HG03442 (cell line): ENCODE results near the gene ZBTB38.

Experiments
- ATAC-seq: cut with Tn5 transposase; IDR thresholded peaks from one replicate; pipeline ENCODE4 v1.9.1; 2021; ENCODE audit warnings: mild to moderate bottlenecking, moderate library complexity; ENCODE audit not compliant: unreplicated experiment

The ZBTB38 gene

GRCh38 chr3:141368062-141368924, at the start of gene ZBTB38:
ZBTB38 (plus strand) TSS chr3:141368504; CDS start chr3:141442389, 73,885 bp downstream.
- no peak for ATAC-seq

GRCh38 chr3:141320399-141321108, 47.8 kb upstream of the ZBTB38 start:
- no peak for ATAC-seq

GRCh38 chr3:141321109-141321497, 47.2 kb upstream of the ZBTB38 start:
- no peak for ATAC-seq

GRCh38 chr3:141323936-141324704, 44.2 kb upstream of the ZBTB38 start:
- ATAC-seq: no peak

- ATAC-seq: no peak
Measured at GRCh38 chr3:141326123-141326522, 42.2 kb upstream of the ZBTB38 start.

- ATAC-seq: no peak
Measured at GRCh38 chr3:141326626-141327025, 41.7 kb upstream of the ZBTB38 start.

- peak; percentile 43 for ATAC-seq
Measured at GRCh38 chr3:141328286-141329166, 39.8 kb upstream of the ZBTB38 start.

GRCh38 chr3:141330235-141330634, 38.1 kb upstream of the ZBTB38 start:
- ATAC-seq: no peak

GRCh38 chr3:141330718-141331376, 37.5 kb upstream of the ZBTB38 start:
- ATAC-seq: no peak

- peak; percentile 46 for ATAC-seq
Measured at GRCh38 chr3:141331377-141332318, 36.7 kb upstream of the ZBTB38 start.

- no peak for ATAC-seq
Measured at GRCh38 chr3:141332416-141332815, 35.9 kb upstream of the ZBTB38 start.

GRCh38 chr3:141333836-141334626, 34.3 kb upstream of the ZBTB38 start:
- ATAC-seq: no peak

- ATAC-seq: no peak
Measured at GRCh38 chr3:141334627-141335250, 33.6 kb upstream of the ZBTB38 start.

- no peak for ATAC-seq
Measured at GRCh38 chr3:141335531-141336061, 32.7 kb upstream of the ZBTB38 start.

- ATAC-seq: peak; percentile 82
Measured at GRCh38 chr3:141336672-141337522, 31.4 kb upstream of the ZBTB38 start.

GRCh38 chr3:141337523-141337854, 30.8 kb upstream of the ZBTB38 start:
- ATAC-seq: peak; percentile 3
